Measurements from ENCODE around the gene MAGI3.
"Not testable (repeated sequence)": the region's sequence is repeated elsewhere in the genome, so short reads cannot be mapped to it uniquely, and the experiment has no call there.

Gene MAGI3

GRCh38 chr1:113401067-113401466 is 10.8 kb downstream of the MAGI3 start:
- DNase-seq = no peak

- no peak for DNase-seq
These were observed 11.4 kb downstream of the MAGI3 start for GRCh38 chr1:113401728-113402127.

GRCh38 chr1:113403065-113403464 is 12.8 kb downstream of the MAGI3 start:
- DNase-seq = no peak

GRCh38 chr1:113405573-113405972 is 15.3 kb downstream of the MAGI3 start:
- no peak for DNase-seq

GRCh38 chr1:113406149-113406548 is 15.8 kb downstream of the MAGI3 start:
- not testable (repeated sequence) for DNase-seq

- DNase-seq = no peak
These were observed 19.0 kb downstream of the MAGI3 start for GRCh38 chr1:113409363-113409762.

- DNase-seq = not testable (repeated sequence)
These were observed 21.7 kb downstream of the MAGI3 start for GRCh38 chr1:113412020-113412419.

GRCh38 chr1:113415310-113416070 is 25.2 kb downstream of the MAGI3 start:
- no peak for DNase-seq

- not testable (repeated sequence) for DNase-seq
These were observed 25.8 kb downstream of the MAGI3 start for GRCh38 chr1:113416071-113416470.

GRCh38 chr1:113416496-113416895 is 26.2 kb downstream of the MAGI3 start:
- DNase-seq = no peak

GRCh38 chr1:113422315-113423068 is 32.2 kb downstream of the MAGI3 start:
- DNase-seq = no peak

GRCh38 chr1:113423826-113424225 is 33.5 kb downstream of the MAGI3 start:
- no peak for DNase-seq

GRCh38 chr1:113429461-113430153 is 39.3 kb downstream of the MAGI3 start:
- no peak for DNase-seq

- no peak for DNase-seq
These were observed 42.9 kb downstream of the MAGI3 start for GRCh38 chr1:113433184-113433583.

- DNase-seq = no peak
These were observed 44.0 kb downstream of the MAGI3 start for GRCh38 chr1:113434081-113434873.

- DNase-seq = no peak
These were observed 44.5 kb downstream of the MAGI3 start for GRCh38 chr1:113434874-113435175.

- no peak for DNase-seq
These were observed 47.4 kb downstream of the MAGI3 start for GRCh38 chr1:113437554-113438341.

GRCh38 chr1:113438505-113439276 is 48.4 kb downstream of the MAGI3 start:
- DNase-seq = no peak

- no peak for DNase-seq
These were observed 49.0 kb downstream of the MAGI3 start for GRCh38 chr1:113439277-113439670.

- no peak for DNase-seq
These were observed 51.8 kb downstream of the MAGI3 start for GRCh38 chr1:113442131-113442530.

GRCh38 chr1:113444857-113445256 is 54.5 kb downstream of the MAGI3 start:
- DNase-seq = no peak

Data from activated naive CD4-positive, alpha-beta T cell treated with anti-CD3 and anti-CD28 coated beads, Interleukin-2, amount 50 U/mL, for 16 hours (primary cell).